ENCODE data around the gene OR8J1. TPM values are rescaled to one million over a fixed set of nuclear protein-coding genes. Genes with fewer than 3 reads are reported as not detected.
A peak's percentile ranks its signal among the peaks of the same experiment; 100 is the strongest.

Gene OR8J1
- not detected in 3 replicates for total RNA-seq
- long read RNA-seq = 0 reads

GRCh38 chr11:56353991-56354390, at the start of gene OR8J1:
OR8J1 (plus strand) TSS chr11:56354291; CDS start chr11:56360247, 5,956 bp downstream.
- Mint-ChIP-seq H3K4me1 (ENCODE audit: low read depth) (no peaks in the 10 kb centered on the region), H3K27ac (ENCODE audit: unreplicated experiment) (no peak within 1 kb of the TSS), H3K27me3 (ENCODE audit: low read depth) (peaks cover 2% of the 10 kb centered on the region), H3K9me3 (ENCODE audit: low read depth) (no peaks in the 10 kb centered on the region), H3K4me3 (ENCODE audit: unreplicated experiment) (no peak within 1 kb of the TSS), H3K36me3 (ENCODE audit: low read depth) (no peaks in the 10 kb centered on the region)
- no peak for TF ChIP-seq CTCF (IDR thresholded peaks at IDR 0.05)
- no peak for DNase-seq (ENCODE audit: low spot score)

- Mint-ChIP-seq H3K4me3 (ENCODE audit: unreplicated experiment) (no peak overlapping the region), H3K9me3 (ENCODE audit: low read depth) (peaks cover 34% of the 10 kb centered on the region), H3K36me3 (ENCODE audit: low read depth) (no peaks in the 10 kb centered on the region), H3K27me3 (ENCODE audit: low read depth) (no peaks in the 10 kb centered on the region), H3K4me1 (ENCODE audit: low read depth) (no peaks in the 10 kb centered on the region), H3K27ac (ENCODE audit: unreplicated experiment) (no peak overlapping the region)
- TF ChIP-seq CTCF (IDR thresholded peaks at IDR 0.05) = no peak
- no peak for DNase-seq (ENCODE audit: low spot score)
Measured at GRCh38 chr11:56307836-56308235, 46.3 kb upstream of the OR8J1 start.

- no peaks in the 10 kb centered on the region for H3K4me1 Mint-ChIP-seq (ENCODE audit: low read depth)
- H3K27me3 Mint-ChIP-seq (ENCODE audit: low read depth) = no peaks in the 10 kb centered on the region
- no peak within 1 kb of the TSS for H3K4me3 Mint-ChIP-seq (ENCODE audit: unreplicated experiment)
- TF ChIP-seq CTCF (IDR thresholded peaks at IDR 0.05) = no peak
- no peak for DNase-seq (ENCODE audit: low spot score)
- H3K36me3 Mint-ChIP-seq (ENCODE audit: low read depth) = no peaks in the 10 kb centered on the region
- H3K9me3 Mint-ChIP-seq (ENCODE audit: low read depth) = no peaks in the 10 kb centered on the region
- H3K27ac Mint-ChIP-seq (ENCODE audit: unreplicated experiment) = no peak within 1 kb of the TSS
Measured at GRCh38 chr11:56314844-56315243, 39.2 kb upstream of the OR8J1 start, which contains the start of gene OR8K3. OR8K3 (plus strand) TSS chr11:56315144; CDS start chr11:56318307, 3,163 bp downstream.

GRCh38 chr11:56331861-56332491, 22.1 kb upstream of the OR8J1 start:
- H3K36me3 Mint-ChIP-seq (ENCODE audit: low read depth) = no peaks in the 10 kb centered on the region
- DNase-seq (ENCODE audit: low spot score) = peak; percentile 88

GRCh38 chr11:56333156-56333555, 20.9 kb upstream of the OR8J1 start:
- TF ChIP-seq CTCF (IDR thresholded peaks at IDR 0.05) = no peak
- Mint-ChIP-seq H3K36me3 (ENCODE audit: low read depth) (no peaks in the 10 kb centered on the region), H3K9me3 (ENCODE audit: low read depth) (no peaks in the 10 kb centered on the region), H3K4me1 (ENCODE audit: low read depth) (no peaks in the 10 kb centered on the region), H3K27ac (ENCODE audit: unreplicated experiment) (no peak overlapping the region), H3K27me3 (ENCODE audit: low read depth) (no peaks in the 10 kb centered on the region), H3K4me3 (ENCODE audit: unreplicated experiment) (no peak overlapping the region)
- DNase-seq (ENCODE audit: low spot score) = no peak

More at GRCh38 chr11:56331861-56332491, 22.1 kb upstream of the OR8J1 start:
- no peaks in the 10 kb centered on the region for H3K4me1 Mint-ChIP-seq (ENCODE audit: low read depth)
- no peaks in the 10 kb centered on the region for H3K9me3 Mint-ChIP-seq (ENCODE audit: low read depth)
- H3K27ac Mint-ChIP-seq (ENCODE audit: unreplicated experiment) = no peak overlapping the region
- no peak for TF ChIP-seq CTCF (IDR thresholded peaks at IDR 0.05)
- no peaks in the 10 kb centered on the region for H3K27me3 Mint-ChIP-seq (ENCODE audit: low read depth)
- no peak overlapping the region for H3K4me3 Mint-ChIP-seq (ENCODE audit: unreplicated experiment)

Data from chondrocyte (in vitro differentiated cells).